Measurements from ENCODE around the gene SGTA.

Gene SGTA

DNA sequence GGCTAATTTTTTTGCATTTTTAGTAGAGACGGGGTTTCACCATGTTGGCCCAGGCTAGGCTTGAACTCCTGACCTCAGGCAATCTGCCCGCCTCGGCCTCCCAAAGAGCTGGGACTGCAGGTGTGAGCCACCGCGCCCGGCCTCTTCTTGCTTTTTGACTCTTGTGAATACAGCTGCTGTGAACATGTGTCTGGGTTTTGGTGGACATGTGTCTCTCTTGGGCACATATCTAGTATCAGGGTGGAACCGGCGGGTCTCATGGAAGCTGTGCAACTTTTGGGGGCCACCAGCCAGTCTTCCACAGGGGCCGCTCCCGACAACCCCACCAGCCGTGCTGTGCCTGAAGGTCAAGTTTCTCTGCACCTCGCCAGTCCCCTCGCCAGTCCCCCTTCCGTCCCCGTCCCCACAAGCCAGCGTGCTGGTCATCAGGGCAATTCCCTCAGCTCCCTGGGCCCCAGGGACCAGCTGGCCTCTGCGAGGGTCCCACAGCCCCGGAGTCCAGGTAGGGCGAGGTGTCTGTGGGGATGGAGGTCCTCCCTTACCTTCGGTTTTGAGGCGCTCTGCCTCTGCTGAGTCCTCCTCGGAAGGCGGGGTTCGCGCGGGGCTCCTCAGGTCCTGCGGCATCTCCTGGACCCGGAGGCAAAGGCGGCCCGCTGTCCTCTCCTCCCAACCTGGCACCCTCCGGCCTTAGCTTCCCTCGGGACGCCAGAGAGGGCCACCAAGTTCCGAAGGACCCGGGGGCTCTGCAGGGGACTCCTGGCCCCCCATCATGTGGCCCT lies 16.3 kb downstream of the SGTA start:
- CTCF ChIA-PET, result no interaction called here
- POLR2A ChIA-PET, result interaction anchor here (0.5 kb wide), 1 partner anchor 402 kb away, joined by 4 read pairs; no protein-coding TSS in a partner anchor
- DNase-seq (ENCODE audit: extremely low spot score), result no peak
- TF ChIP-seq, protein P1, sequence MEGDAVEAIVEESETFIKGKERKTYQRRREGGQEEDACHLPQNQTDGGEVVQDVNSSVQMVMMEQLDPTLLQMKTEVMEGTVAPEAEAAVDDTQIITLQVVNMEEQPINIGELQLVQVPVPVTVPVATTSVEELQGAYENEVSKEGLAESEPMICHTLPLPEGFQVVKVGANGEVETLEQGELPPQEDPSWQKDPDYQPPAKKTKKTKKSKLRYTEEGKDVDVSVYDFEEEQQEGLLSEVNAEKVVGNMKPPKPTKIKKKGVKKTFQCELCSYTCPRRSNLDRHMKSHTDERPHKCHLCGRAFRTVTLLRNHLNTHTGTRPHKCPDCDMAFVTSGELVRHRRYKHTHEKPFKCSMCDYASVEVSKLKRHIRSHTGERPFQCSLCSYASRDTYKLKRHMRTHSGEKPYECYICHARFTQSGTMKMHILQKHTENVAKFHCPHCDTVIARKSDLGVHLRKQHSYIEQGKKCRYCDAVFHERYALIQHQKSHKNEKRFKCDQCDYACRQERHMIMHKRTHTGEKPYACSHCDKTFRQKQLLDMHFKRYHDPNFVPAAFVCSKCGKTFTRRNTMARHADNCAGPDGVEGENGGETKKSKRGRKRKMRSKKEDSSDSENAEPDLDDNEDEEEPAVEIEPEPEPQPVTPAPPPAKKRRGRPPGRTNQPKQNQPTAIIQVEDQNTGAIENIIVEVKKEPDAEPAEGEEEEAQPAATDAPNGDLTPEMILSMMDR (IDR thresholded peaks at IDR 0.05; ENCODE audit: control extremely low read depth, extremely low read depth, low read depth, missing control alignments), result no peak

DNA sequence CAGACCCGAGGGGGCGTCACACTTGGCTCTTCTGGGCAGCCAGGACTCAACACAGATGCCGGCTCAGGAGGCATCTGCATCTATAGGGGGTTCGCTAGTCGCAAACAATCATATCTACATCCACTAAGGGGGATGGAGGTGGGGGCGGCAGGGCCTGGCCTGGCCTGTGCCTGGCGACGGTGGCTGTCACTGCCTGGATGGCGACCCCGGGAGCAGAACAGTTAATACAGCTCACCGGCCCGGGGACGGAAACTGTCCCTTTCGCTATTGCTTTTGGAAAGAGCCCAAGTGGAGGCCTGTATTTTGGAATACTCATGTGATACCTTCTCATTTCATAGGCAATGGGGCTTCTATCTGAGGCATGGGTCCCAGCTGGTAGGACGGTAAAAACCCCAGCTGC lies 17.7 kb downstream of the SGTA start:
- POLR2A ChIA-PET, result no interaction called here
- TF ChIP-seq, protein P1 (IDR thresholded peaks at IDR 0.05; ENCODE audit: control extremely low read depth, extremely low read depth, low read depth, missing control alignments), result no peak
- CTCF ChIA-PET, result interaction anchor here (1.0 kb wide), 1 partner anchor 16 kb away, joined by 4 read pairs; no protein-coding TSS in a partner anchor
- no peak for DNase-seq (ENCODE audit: extremely low spot score)

DNA sequence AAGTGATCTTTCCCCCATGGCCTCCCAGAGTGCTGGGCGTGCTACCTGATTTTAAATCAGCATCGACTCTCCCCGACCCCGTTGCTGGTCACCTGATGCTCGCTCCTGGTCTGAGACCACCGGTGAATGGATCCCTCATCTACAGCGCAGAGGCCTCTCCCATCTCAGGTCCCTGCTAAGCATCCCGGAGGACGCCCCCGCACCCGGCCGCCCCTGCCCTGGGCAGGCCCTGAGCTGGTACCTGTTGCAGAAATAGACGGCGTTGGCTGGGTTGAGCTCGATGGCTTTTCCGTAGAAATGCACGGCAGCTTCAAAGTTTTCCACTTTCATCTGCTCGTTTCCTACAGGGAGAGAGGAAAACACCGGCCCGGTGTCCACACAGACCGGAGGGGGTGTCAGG lies 18.1 kb downstream of the SGTA start:
- ChIA-PET POLR2A (no interaction called here), CTCF (interaction anchor here (1.0 kb wide), 1 partner anchor 15 kb away, joined by 4 read pairs; no protein-coding TSS in a partner anchor)
- DNase-seq (ENCODE audit: extremely low spot score), result no peak
- TF ChIP-seq, protein P1 (IDR thresholded peaks at IDR 0.05; ENCODE audit: control extremely low read depth, extremely low read depth, low read depth, missing control alignments), result no peak

DNA sequence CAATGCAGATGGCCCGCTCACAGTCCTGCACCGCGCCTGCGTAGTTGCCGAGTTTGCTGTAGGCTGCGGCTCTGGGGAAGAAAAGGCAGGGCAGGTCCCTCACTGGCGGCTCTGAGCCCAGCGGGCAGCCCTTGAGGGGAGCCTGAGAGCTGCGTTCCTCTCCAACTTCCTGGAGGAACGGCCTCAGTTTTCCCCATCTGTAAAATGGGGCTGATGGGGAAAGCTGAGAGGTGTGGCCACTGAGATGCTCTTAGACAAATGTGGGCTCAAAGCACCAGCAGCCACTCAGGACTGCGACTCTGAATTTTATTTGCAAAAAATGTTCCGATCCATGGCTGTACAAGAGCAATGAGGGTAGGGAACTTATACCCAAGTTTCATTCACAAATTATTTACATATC lies 19.4 kb downstream of the SGTA start:
- CTCF ChIA-PET, result interaction anchor here (1.2 kb wide), 1 partner anchor 14 kb away, joined by 4 read pairs; no protein-coding TSS in a partner anchor
- POLR2A ChIA-PET, result no interaction called here
- TF ChIP-seq, protein P1 (IDR thresholded peaks at IDR 0.05; ENCODE audit: control extremely low read depth, extremely low read depth, low read depth, missing control alignments), result no peak
- DNase-seq (ENCODE audit: extremely low spot score), result no peak

DNA sequence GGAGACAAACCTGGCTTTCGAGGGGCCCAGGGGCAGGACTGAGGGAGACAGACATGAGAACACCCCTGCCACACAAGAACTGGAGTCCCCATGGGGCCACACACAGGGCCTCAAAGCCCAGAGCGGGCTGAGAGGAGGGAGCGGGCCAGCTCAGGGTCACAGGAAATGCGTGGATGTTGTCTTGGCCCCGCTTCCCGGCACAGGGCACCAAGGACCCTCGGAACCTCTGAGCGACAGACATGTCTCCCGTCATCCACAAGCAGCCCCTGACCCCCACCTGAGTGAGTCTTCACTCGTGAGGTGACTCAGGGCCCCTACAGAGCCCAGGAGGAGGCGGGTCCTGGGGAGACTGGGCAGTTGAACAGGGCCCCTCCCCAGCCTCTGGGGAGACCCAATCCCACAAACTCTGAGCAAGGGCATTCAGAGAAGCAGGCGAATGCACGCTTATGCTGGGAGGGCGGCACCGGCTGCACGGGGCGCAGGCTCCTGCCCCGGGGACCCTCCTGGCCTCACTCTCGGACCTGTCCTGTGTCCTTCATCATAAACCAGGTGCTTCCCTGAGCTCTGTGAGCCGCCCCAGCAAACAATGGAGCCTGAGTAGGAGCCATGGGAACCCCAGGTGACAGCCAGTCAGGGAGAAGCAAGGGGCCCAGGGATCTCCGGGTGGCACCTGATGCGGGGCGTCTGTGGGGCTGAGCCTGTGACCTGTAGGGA lies 20.1 kb downstream of the SGTA start:
- TF ChIP-seq, protein P1 (IDR thresholded peaks at IDR 0.05; ENCODE audit: control extremely low read depth, extremely low read depth, low read depth, missing control alignments), result no peak
- ChIA-PET POLR2A (no interaction called here), CTCF (interaction anchor here (0.8 to 1.2 kb wide), 3 partner anchors 13 to 110 kb away, joined by 3 to 4 read pairs (median 4); no protein-coding TSS in a partner anchor)
- DNase-seq (ENCODE audit: extremely low spot score), result no peak

DNA sequence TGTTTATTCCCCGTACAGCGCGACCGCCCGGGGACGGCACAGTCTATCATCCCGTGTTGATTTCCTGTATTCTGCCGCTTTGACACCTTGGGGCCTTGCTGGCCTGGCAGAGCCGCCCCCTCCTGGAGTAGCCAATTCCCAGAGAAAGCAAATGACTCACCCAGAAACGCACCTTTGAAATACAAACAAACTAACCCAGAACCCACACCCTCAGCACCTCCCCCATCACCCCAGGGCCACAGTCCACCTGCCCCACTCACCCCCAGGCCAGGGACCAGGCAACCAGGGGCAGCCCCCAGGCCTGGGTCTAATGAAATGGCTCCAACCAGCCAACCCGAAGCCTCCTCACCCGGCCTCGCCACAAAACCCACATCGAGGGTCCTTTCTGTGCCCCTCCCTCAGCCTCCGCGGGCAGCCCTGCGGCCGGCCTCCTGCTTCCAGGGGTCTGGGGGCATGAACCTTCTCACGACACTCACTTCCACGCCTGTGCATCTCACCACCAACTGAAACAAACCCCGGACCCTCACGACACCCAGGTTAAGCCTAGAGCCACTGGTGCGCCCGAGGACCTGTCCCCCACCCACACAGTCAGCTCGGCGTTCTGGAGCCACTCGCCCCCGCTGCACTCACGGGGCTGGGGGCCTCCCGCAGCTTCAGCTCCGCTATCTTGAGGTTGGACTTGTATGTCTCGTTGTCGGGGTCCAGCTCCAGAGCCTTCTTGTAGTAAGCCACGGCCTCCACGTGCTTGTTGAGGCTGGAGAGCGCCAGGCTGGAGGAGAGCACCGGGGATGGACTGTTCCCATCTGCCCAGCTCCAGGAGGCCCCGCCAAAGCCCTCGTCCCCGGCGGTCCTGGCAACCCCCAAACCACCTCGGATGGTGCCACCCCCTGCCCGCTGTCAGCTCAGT lies 20.9 kb downstream of the SGTA start:
- TF ChIP-seq, protein P1 (IDR thresholded peaks at IDR 0.05; ENCODE audit: control extremely low read depth, extremely low read depth, low read depth, missing control alignments), result no peak
- no peak for DNase-seq (ENCODE audit: extremely low spot score)
- ChIA-PET CTCF (interaction anchor here (0.8 to 1.0 kb wide), 2 partner anchors 12 to 109 kb away, joined by 3 to 4 read pairs; no protein-coding TSS in a partner anchor), POLR2A (no interaction called here)
